Right lobe of liver (tissue), 4 donors: ENCODE results near the gene CENPU.

Experiments used
- POLR2A ChIP-seq: fragments of 450-650 bp; IDR thresholded peaks from one replicate; pipeline ENCODE4 v1.6.1; 2017; ENCODE audit warnings: antibody characterized with exemption, mild to moderate bottlenecking
- TF ChIP-seq, protein P1 (sequence below), 4 donors: fragments of 200-600 bp in 3 of 4; fragments of 450-650 bp in 1 of 4; IDR thresholded peaks; one replicate each; pipeline versions ENCODE4 v1.5.1 to v1.8.0; 2016 to 2022; ENCODE audit warnings: antibody characterized with exemption in 4 of 4, mild to moderate bottlenecking in 2 of 4
- donor health status: DM: no; HTN: no; CAD: no.
- donor health status: DM: no; HTN: no; CAD: no.
- donor health status: DM: no; HTN: yes; CAD: no.

- no peak for TF ChIP-seq POLR2A
- TF ChIP-seq, protein P1, sequence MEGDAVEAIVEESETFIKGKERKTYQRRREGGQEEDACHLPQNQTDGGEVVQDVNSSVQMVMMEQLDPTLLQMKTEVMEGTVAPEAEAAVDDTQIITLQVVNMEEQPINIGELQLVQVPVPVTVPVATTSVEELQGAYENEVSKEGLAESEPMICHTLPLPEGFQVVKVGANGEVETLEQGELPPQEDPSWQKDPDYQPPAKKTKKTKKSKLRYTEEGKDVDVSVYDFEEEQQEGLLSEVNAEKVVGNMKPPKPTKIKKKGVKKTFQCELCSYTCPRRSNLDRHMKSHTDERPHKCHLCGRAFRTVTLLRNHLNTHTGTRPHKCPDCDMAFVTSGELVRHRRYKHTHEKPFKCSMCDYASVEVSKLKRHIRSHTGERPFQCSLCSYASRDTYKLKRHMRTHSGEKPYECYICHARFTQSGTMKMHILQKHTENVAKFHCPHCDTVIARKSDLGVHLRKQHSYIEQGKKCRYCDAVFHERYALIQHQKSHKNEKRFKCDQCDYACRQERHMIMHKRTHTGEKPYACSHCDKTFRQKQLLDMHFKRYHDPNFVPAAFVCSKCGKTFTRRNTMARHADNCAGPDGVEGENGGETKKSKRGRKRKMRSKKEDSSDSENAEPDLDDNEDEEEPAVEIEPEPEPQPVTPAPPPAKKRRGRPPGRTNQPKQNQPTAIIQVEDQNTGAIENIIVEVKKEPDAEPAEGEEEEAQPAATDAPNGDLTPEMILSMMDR (IDR thresholded peaks at IDR 0.05): no peak
These were observed 31.8 kb downstream of the CENPU start for GRCh38 chr4:184702114-184702513.
